H1 (cell line): ENCODE measurements around the gene COL5A3. TPM values are rescaled to one million over a fixed set of nuclear protein-coding genes. Genes with fewer than 3 reads are reported as not detected.

ENCODE experiments used
- CBX5 ChIP-seq: fragments of 300-800, 300-1000 bp; sonication (generic); IDR thresholded peaks from 2 replicates; pipeline ENCODE4 v1.7.1; 2016; ENCODE audit warnings: antibody characterized with exemption, low read length, low read depth
- polyA plus RNA-seq, 7 experiments: library from polyadenylated mRNA; depleted of rRNA in 3 of 7; stranded (reverse) in 5 of 7; unstranded in 2 of 7; fragments of >200 nt in 5 of 7; fragments of 200-250 nt in 2 of 7; gene quantifications; 1 replicate in 5 of 7; 2 replicates in 1 of 7; 4 replicates in 1 of 7; pipeline versions ENCODE4 v1.2.1 to v1.2.3, GENCODE V29; 2011 to 2013; ENCODE audit warnings: missing spikeins in 2 of 7, mixed read lengths in 2 of 7
- total RNA-seq: library from RNA; stranded (reverse); fragmentation: NEBNext Ultra II Directional; extraction: Animal tissue kit (Norgen Biotek cat#: 25700); gene quantifications from 2 replicates; pipeline ENCODE4 v1.2.1, GENCODE V29; 2021

COL5A3 gene
- total and polyA plus RNA-seq, 2 of the 8 experiments (the other 6 are each of a cell fraction or from before 2014, with no cell fraction given) = 0.67 to 0.74 TPM

- no peak for TF ChIP-seq CBX5
Observed at GRCh38 chr19:10018263-10018662, 8.0 kb upstream of the COL5A3 start (continued).
